Stimulated activated CD4-positive, alpha-beta T cell treated with anti-CD3 and anti-CD28 coated beads, Interleukin-12 subunit alpha, Interleukin-12 subunit beta, amount 100 ng/mL, for 48 hours (primary cell): ENCODE data around the gene KHK.
"Not testable (repeated sequence)": the region's sequence is repeated elsewhere in the genome, so short reads cannot be mapped to it uniquely, and the experiment has no call there.

ENCODE experiments used
- DNase-seq, 3 donors: peaks; one replicate each; pipeline ENCODE4 v3.0.0-alpha.2; 2020; ENCODE audit warnings: low read depth in 2 of 3, low spot score in 1 of 3

The KHK gene

GRCh38 chr2:27095745-27096651 is 9.4 kb downstream of the KHK start:
- DNase-seq: peak in 1 of 3 donors; percentile 23

- DNase-seq: no peak
Measured at GRCh38 chr2:27096748-27097297, 10.3 kb downstream of the KHK start.

GRCh38 chr2:27097341-27097740 is 10.8 kb downstream of the KHK start:
- no peak for DNase-seq

- no peak for DNase-seq
Measured at GRCh38 chr2:27099334-27099955, 12.9 kb downstream of the KHK start.

- no peak for DNase-seq
Measured at GRCh38 chr2:27100036-27100435, 13.5 kb downstream of the KHK start.

- DNase-seq: no peak
Measured at GRCh38 chr2:27102329-27102728, 15.8 kb downstream of the KHK start.

GRCh38 chr2:27105981-27106380 is 19.4 kb downstream of the KHK start:
- no peak for DNase-seq

- no peak for DNase-seq
Measured at GRCh38 chr2:27108221-27108620, 21.6 kb downstream of the KHK start.

GRCh38 chr2:27109083-27109482 is 22.5 kb downstream of the KHK start:
- DNase-seq: no peak

- not testable (repeated sequence) for DNase-seq
Measured at GRCh38 chr2:27110603-27111352, 24.2 kb downstream of the KHK start.

- not testable (repeated sequence) for DNase-seq
Measured at GRCh38 chr2:27111392-27112078, 25.0 kb downstream of the KHK start.

- no peak for DNase-seq
Measured at GRCh38 chr2:27115519-27115918, 28.9 kb downstream of the KHK start.

- DNase-seq: no peak
Measured at GRCh38 chr2:27117995-27118524, 31.5 kb downstream of the KHK start.

- no peak for DNase-seq
Measured at GRCh38 chr2:27118525-27119329, 32.2 kb downstream of the KHK start, which contains the start of gene CGREF1. Gene CGREF1 (minus strand): TSS chr2:27119128. CDS start chr2:27104366, 14,762 bp downstream.

GRCh38 chr2:27119330-27119670 is 32.7 kb downstream of the KHK start:
- DNase-seq: not testable (repeated sequence)

- no peak for DNase-seq
Measured at GRCh38 chr2:27121906-27122305, 35.3 kb downstream of the KHK start.

GRCh38 chr2:27122791-27123190 is 36.2 kb downstream of the KHK start:
- DNase-seq: no peak

GRCh38 chr2:27123302-27124150 is 37.0 kb downstream of the KHK start, which contains the start of gene ABHD1:
Gene ABHD1 (plus strand): TSS chr2:27123815. CDS start chr2:27123949, 134 bp downstream.
- peak in 2 of 3 donors; percentile 9 to 44 for DNase-seq

GRCh38 chr2:27125104-27125503 is 38.5 kb downstream of the KHK start:
- no peak for DNase-seq
